Measurements from ENCODE around the gene TGDS.
"Not testable (repeated sequence)": the region's sequence is repeated elsewhere in the genome, so short reads cannot be mapped to it uniquely, and the experiment has no call there.

The TGDS gene

GRCh38 chr13:94595950-94596574 is at the start of gene TGDS:
Gene TGDS, minus strand, starts transcription at chr13:94596152. Its CDS starts 16 bp downstream, at chr13:94596136.
- peaks cover 6% of the 10 kb centered on the region; the same call in 1 of the 2 replicates for H3K27me3 ChIP-seq (ENCODE audit: control insufficient read depth, insufficient read depth, low read length)
- H3K4me1 ChIP-seq (ENCODE audit: control insufficient read depth, insufficient read depth, low read length) = no peaks in the 10 kb centered on the region
- peak; percentile 90 for DNase-seq (ENCODE audit: low read depth, low spot score)
- no peaks in the 10 kb centered on the region for H3K9me3 ChIP-seq (ENCODE audit: control insufficient read depth, insufficient read depth, low read length)
- no peak within 1 kb of the TSS for H3K27ac ChIP-seq (ENCODE audit: low read length)
- H3K4me3 ChIP-seq (ENCODE audit: low read length) = peak within 1 kb of the TSS; percentile 85
- no peaks in the 10 kb centered on the region for H3K36me3 ChIP-seq (ENCODE audit: control insufficient read depth, insufficient read depth, low read length)
- WGBS (ENCODE audit: insufficient coverage, insufficient read length) = no CpG with 5 or more reads among the region's 41 CpGs

GRCh38 chr13:94641409-94641941 is 45.5 kb upstream of the TGDS start:
- Histone ChIP-seq H3K36me3 (ENCODE audit: control insufficient read depth, insufficient read depth, low read length) (no peaks in the 10 kb centered on the region), H3K9me3 (ENCODE audit: control insufficient read depth, insufficient read depth, low read length) (no peaks in the 10 kb centered on the region), H3K4me1 (ENCODE audit: control insufficient read depth, insufficient read depth, low read length) (no peaks in the 10 kb centered on the region), H3K27me3 (ENCODE audit: control insufficient read depth, insufficient read depth, low read length) (no peaks in the 10 kb centered on the region), H3K4me3 (ENCODE audit: low read length) (no peak overlapping the region), H3K27ac (ENCODE audit: low read length) (no peak overlapping the region)
- DNase-seq (ENCODE audit: low read depth, low spot score) = no peak
- no CpG with 5 or more reads among the region's 3 CpGs for WGBS (ENCODE audit: insufficient coverage, insufficient read length)

- no peaks in the 10 kb centered on the region for H3K36me3 ChIP-seq (ENCODE audit: control insufficient read depth, insufficient read depth, low read length)
- H3K9me3 ChIP-seq (ENCODE audit: control insufficient read depth, insufficient read depth, low read length) = no peaks in the 10 kb centered on the region
- no peak for DNase-seq (ENCODE audit: low read depth, low spot score)
- H3K27me3 ChIP-seq (ENCODE audit: control insufficient read depth, insufficient read depth, low read length) = no peaks in the 10 kb centered on the region
- H3K4me1 ChIP-seq (ENCODE audit: control insufficient read depth, insufficient read depth, low read length) = no peaks in the 10 kb centered on the region
- no peak overlapping the region for H3K27ac ChIP-seq (ENCODE audit: low read length)
- H3K4me3 ChIP-seq (ENCODE audit: low read length) = no peak overlapping the region
- no CpG with 5 or more reads among the region's 2 CpGs for WGBS (ENCODE audit: insufficient coverage, insufficient read length)
Observed at GRCh38 chr13:94640721-94641120, 44.8 kb upstream of the TGDS start.

DNA sequence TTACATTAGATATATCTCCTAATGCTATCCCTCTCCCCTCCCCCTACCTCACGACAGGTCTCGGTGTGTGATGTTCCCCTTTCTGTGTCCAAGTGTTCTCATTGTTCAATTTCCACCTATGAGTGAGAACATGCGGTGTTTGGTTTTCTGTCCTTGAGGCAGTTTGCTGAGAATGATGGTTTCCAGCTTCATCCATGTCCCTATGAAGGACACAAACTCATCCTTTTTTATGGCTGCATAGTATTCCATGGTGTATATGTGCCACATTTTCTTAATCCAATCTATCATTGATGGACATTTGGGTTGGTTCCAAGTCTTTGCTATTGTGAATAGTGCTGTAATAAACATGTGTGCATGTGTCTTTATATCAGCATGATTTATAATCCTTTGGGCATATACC is 41.7 kb upstream of the TGDS start:
- H3K27ac ChIP-seq (ENCODE audit: low read length); H3K9me3 ChIP-seq (ENCODE audit: control insufficient read depth, insufficient read depth, low read length); H3K4me1 ChIP-seq (ENCODE audit: control insufficient read depth, insufficient read depth, low read length); H3K36me3 ChIP-seq (ENCODE audit: control insufficient read depth, insufficient read depth, low read length); H3K27me3 ChIP-seq (ENCODE audit: control insufficient read depth, insufficient read depth, low read length); H3K4me3 ChIP-seq (ENCODE audit: low read length); DNase-seq (ENCODE audit: low read depth, low spot score): not testable (repeated sequence)
- WGBS (ENCODE audit: insufficient coverage, insufficient read length) = no CpG with 5 or more reads among the region's 3 CpGs

GRCh38 chr13:94636942-94637578 is 41.1 kb upstream of the TGDS start:
- Histone ChIP-seq H3K9me3 (ENCODE audit: control insufficient read depth, insufficient read depth, low read length) (no peaks in the 10 kb centered on the region), H3K4me1 (ENCODE audit: control insufficient read depth, insufficient read depth, low read length) (no peaks in the 10 kb centered on the region), H3K27me3 (ENCODE audit: control insufficient read depth, insufficient read depth, low read length) (no peaks in the 10 kb centered on the region), H3K36me3 (ENCODE audit: control insufficient read depth, insufficient read depth, low read length) (no peaks in the 10 kb centered on the region), H3K27ac (ENCODE audit: low read length) (no peak overlapping the region), H3K4me3 (ENCODE audit: low read length) (no peak overlapping the region)
- no CpG with 5 or more reads among the region's 1 CpG for whole genome bisulfite sequencing (ENCODE audit: insufficient coverage, insufficient read length)
- no peak for DNase-seq (ENCODE audit: low read depth, low spot score)

GRCh38 chr13:94636096-94636495 is 40.1 kb upstream of the TGDS start:
- not testable (repeated sequence) for H3K4me3 ChIP-seq (ENCODE audit: low read length); H3K4me1 ChIP-seq (ENCODE audit: control insufficient read depth, insufficient read depth, low read length); H3K27ac ChIP-seq (ENCODE audit: low read length); DNase-seq (ENCODE audit: low read depth, low spot score); H3K27me3 ChIP-seq (ENCODE audit: control insufficient read depth, insufficient read depth, low read length); H3K9me3 ChIP-seq (ENCODE audit: control insufficient read depth, insufficient read depth, low read length); H3K36me3 ChIP-seq (ENCODE audit: control insufficient read depth, insufficient read depth, low read length)
- no CpG with 5 or more reads among the region's 5 CpGs for WGBS (ENCODE audit: insufficient coverage, insufficient read length)

DNA sequence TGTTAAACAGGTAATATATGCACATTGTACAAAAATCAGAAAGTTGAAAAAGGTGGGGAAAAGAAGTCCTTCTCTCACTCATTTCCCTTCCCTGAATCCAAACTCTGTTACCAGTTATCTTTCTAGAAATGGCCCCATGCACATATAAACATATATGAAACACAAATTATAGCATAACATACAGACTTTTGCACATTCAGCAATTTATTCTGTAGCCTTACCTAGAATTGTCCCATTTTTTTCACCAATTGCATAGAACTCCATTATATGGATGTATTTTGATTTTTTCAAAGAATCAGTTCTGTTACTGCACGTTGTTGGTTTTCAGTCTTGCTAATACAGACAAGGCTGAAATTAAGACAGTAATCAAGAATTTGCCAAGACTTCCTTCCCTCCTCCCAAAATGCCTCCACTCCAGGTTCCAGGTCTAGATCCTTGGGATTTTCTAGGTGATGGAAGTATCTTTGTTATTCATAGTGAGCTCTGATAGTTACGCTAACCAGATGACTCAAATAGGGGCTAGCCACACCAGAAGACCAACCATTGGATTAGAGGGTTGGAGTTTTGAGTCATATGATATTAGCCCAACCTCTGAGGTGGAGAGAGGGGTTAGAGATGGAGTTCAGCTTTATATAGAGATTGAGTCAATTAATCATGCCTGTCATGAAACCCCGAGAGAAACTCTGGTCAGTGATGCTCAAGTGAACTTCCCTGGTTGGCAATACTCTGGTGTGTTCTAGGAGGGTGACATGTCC is 36.5 kb upstream of the TGDS start:
- no peaks in the 10 kb centered on the region for H3K9me3 ChIP-seq (ENCODE audit: control insufficient read depth, insufficient read depth, low read length)
- H3K27ac ChIP-seq (ENCODE audit: low read length) = no peak overlapping the region
- H3K27me3 ChIP-seq (ENCODE audit: control insufficient read depth, insufficient read depth, low read length) = no peaks in the 10 kb centered on the region
- no peaks in the 10 kb centered on the region for H3K4me1 ChIP-seq (ENCODE audit: control insufficient read depth, insufficient read depth, low read length)
- H3K4me3 ChIP-seq (ENCODE audit: low read length) = no peak overlapping the region
- no peak for DNase-seq (ENCODE audit: low read depth, low spot score)
- H3K36me3 ChIP-seq (ENCODE audit: control insufficient read depth, insufficient read depth, low read length) = no peaks in the 10 kb centered on the region
- WGBS (ENCODE audit: insufficient coverage, insufficient read length) = no CpG with 5 or more reads among the region's 3 CpGs

- no CpG with 5 or more reads among the region's 2 CpGs for WGBS (ENCODE audit: insufficient coverage, insufficient read length)
- H3K9me3 ChIP-seq (ENCODE audit: control insufficient read depth, insufficient read depth, low read length) = no peaks in the 10 kb centered on the region
- no peaks in the 10 kb centered on the region for H3K4me1 ChIP-seq (ENCODE audit: control insufficient read depth, insufficient read depth, low read length)
- H3K4me3 ChIP-seq (ENCODE audit: low read length) = no peak overlapping the region
- no peaks in the 10 kb centered on the region for H3K36me3 ChIP-seq (ENCODE audit: control insufficient read depth, insufficient read depth, low read length)
- H3K27me3 ChIP-seq (ENCODE audit: control insufficient read depth, insufficient read depth, low read length) = no peaks in the 10 kb centered on the region
- H3K27ac ChIP-seq (ENCODE audit: low read length) = no peak overlapping the region
- DNase-seq (ENCODE audit: low read depth, low spot score) = no peak
Observed at GRCh38 chr13:94630858-94631257, 34.9 kb upstream of the TGDS start.

DNA sequence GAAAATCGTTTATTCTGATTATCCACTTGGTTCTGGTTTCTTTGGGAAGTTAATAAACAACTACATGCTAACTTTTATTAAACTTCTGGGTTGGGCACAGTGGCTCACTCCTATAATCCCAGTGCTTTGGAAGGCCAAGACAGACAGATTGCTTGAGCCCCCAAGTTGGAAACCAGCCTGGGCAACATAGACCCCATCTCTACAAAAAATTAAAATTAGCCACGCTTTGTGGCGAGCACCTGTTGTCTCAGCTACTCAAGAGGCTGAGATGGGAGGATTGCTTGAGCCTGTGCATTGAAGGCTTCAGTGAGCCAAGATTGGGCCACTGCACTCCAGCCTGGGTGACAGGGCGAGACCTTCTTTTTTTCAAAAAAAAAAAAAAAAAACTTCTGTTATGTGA is 27.4 kb upstream of the TGDS start:
- Histone ChIP-seq H3K36me3 (ENCODE audit: control insufficient read depth, insufficient read depth, low read length) (no peaks in the 10 kb centered on the region; the same call in 1 of the 2 replicates), H3K4me3 (ENCODE audit: low read length) (no peak overlapping the region), H3K27me3 (ENCODE audit: control insufficient read depth, insufficient read depth, low read length) (no peaks in the 10 kb centered on the region), H3K4me1 (ENCODE audit: control insufficient read depth, insufficient read depth, low read length) (no peaks in the 10 kb centered on the region; the same call in 1 of the 2 replicates), H3K27ac (ENCODE audit: low read length) (no peak overlapping the region), H3K9me3 (ENCODE audit: control insufficient read depth, insufficient read depth, low read length) (no peaks in the 10 kb centered on the region)
- no CpG with 5 or more reads among the region's 4 CpGs for WGBS (ENCODE audit: insufficient coverage, insufficient read length)
- no peak for DNase-seq (ENCODE audit: low read depth, low spot score)

GRCh38 chr13:94622344-94622743 is 26.4 kb upstream of the TGDS start:
- Histone ChIP-seq H3K36me3 (ENCODE audit: control insufficient read depth, insufficient read depth, low read length) (no peaks in the 10 kb centered on the region; the same call in 1 of the 2 replicates), H3K4me3 (ENCODE audit: low read length) (no peak overlapping the region), H3K9me3 (ENCODE audit: control insufficient read depth, insufficient read depth, low read length) (no peaks in the 10 kb centered on the region), H3K27me3 (ENCODE audit: control insufficient read depth, insufficient read depth, low read length) (no peaks in the 10 kb centered on the region), H3K4me1 (ENCODE audit: control insufficient read depth, insufficient read depth, low read length) (no peaks in the 10 kb centered on the region; the same call in 1 of the 2 replicates), H3K27ac (ENCODE audit: low read length) (no peak overlapping the region)
- WGBS (ENCODE audit: insufficient coverage, insufficient read length) = no CpG with 5 or more reads among the region's 2 CpGs
- no peak for DNase-seq (ENCODE audit: low read depth, low spot score)

Data from iPS DF 6.9 (cell line).